GM06990 (cell line): ENCODE results near the gene DHRS7B.

Experiments
- DNase-seq: peaks from one replicate; pipeline ENCODE4 v3.0.0-alpha.2; 2011; ENCODE audit not compliant: insufficient read length; ENCODE audit errors: extremely low read depth
- H3K27me3 ChIP-seq: replicated peaks from 2 replicates; pipeline ENCODE4 v1.6.0; 2011; ENCODE audit warnings: low read length; ENCODE audit not compliant: control insufficient read depth, insufficient read depth
- H3K36me3 ChIP-seq: 2 replicates; pipeline ENCODE4 v1.5.1; 2011; ENCODE audit warnings: low read length; ENCODE audit not compliant: control insufficient read depth, insufficient read depth
- H3K4me3 ChIP-seq: replicated peaks from 2 replicates; pipeline ENCODE4 v1.5.1; 2011; ENCODE audit warnings: low read depth, mild to moderate bottlenecking, control low read depth, low read length
- CTCF ChIP-seq: IDR thresholded peaks from 2 replicates; pipeline ENCODE4 v1.5.1; 2011; ENCODE audit warnings: low read length, control low read depth, mild to moderate bottlenecking, inconsistent platforms; ENCODE audit not compliant: insufficient read depth, poor library complexity, severe bottlenecking

Gene DHRS7B

GRCh38 chr17:21184570-21184969, 57.8 kb downstream of the DHRS7B start:
- Histone ChIP-seq H3K4me3 (no peak overlapping the region), H3K27me3 (no peaks in the 10 kb centered on the region), H3K36me3 (peaks cover 13% of the 10 kb centered on the region)
- no peak for DNase-seq
- TF ChIP-seq CTCF = no peak

GRCh38 chr17:21185061-21185460, 58.3 kb downstream of the DHRS7B start:
- Histone ChIP-seq H3K4me3 (no peak overlapping the region), H3K27me3 (no peaks in the 10 kb centered on the region), H3K36me3 (peaks cover 13% of the 10 kb centered on the region)
- DNase-seq = no peak
- no peak for TF ChIP-seq CTCF

GRCh38 chr17:21186399-21187187, 59.8 kb downstream of the DHRS7B start:
- Histone ChIP-seq H3K27me3 (no peaks in the 10 kb centered on the region), H3K36me3 (peaks cover 13% of the 10 kb centered on the region), H3K4me3 (no peak overlapping the region)
- no peak for DNase-seq
- TF ChIP-seq CTCF = no peak

- Histone ChIP-seq H3K4me3 (no peak overlapping the region), H3K36me3 (peaks cover 13% of the 10 kb centered on the region), H3K27me3 (no peaks in the 10 kb centered on the region)
- DNase-seq = no peak
- TF ChIP-seq CTCF = no peak
Measured at GRCh38 chr17:21189361-21189760, 62.6 kb downstream of the DHRS7B start.

GRCh38 chr17:21190078-21190477, 63.3 kb downstream of the DHRS7B start:
- peaks cover 12% of the 10 kb centered on the region for H3K36me3 ChIP-seq
- no peak for TF ChIP-seq CTCF

More at GRCh38 chr17:21190078-21190477, 63.3 kb downstream of the DHRS7B start:
- Histone ChIP-seq H3K27me3 (no peaks in the 10 kb centered on the region), H3K4me3 (no peak overlapping the region)
- DNase-seq = no peak
